B cell (primary cell): ENCODE measurements around the gene CRAMP1.

Experiments
- CTCF ChIP-seq: fragments of 200-600 bp; IDR thresholded peaks from one replicate; pipeline ENCODE4 v1.8.0; 2022; ENCODE audit warnings: antibody characterized with exemption, mild to moderate bottlenecking
- EZH2 ChIP-seq: IDR thresholded peaks from 2 replicates; pipeline ENCODE4 v1.6.1; 2012; ENCODE audit warnings: borderline replicate concordance, low read depth, mild to moderate bottlenecking, moderate library complexity, low read length; ENCODE audit not compliant: insufficient read depth, poor library complexity, severe bottlenecking

GRCh38 chr16:1565083-1565805, 46.9 kb upstream of the CRAMP1 start:
- TF ChIP-seq CTCF = no peak
- no peak for TF ChIP-seq EZH2
